OCI-LY3 (cell line): ENCODE measurements around the gene LIX1.

Source experiments
- EZH2phosphoT487 ChIP-seq: fragments of 200-600 bp; shearing (Covaris generic); IDR thresholded peaks from 2 replicates; pipeline ENCODE4 v1.6.1; 2018; ENCODE audit warnings: antibody characterized with exemption, mixed run types, low read depth
- TF ChIP-seq, protein P1 (sequence below): fragments of 200-600, 300-600 bp; sonication (generic); IDR thresholded peaks from 2 replicates; pipeline ENCODE4 v1.5.1; 2014; ENCODE audit warnings: antibody characterized with exemption, low read length, low read depth

DNA sequence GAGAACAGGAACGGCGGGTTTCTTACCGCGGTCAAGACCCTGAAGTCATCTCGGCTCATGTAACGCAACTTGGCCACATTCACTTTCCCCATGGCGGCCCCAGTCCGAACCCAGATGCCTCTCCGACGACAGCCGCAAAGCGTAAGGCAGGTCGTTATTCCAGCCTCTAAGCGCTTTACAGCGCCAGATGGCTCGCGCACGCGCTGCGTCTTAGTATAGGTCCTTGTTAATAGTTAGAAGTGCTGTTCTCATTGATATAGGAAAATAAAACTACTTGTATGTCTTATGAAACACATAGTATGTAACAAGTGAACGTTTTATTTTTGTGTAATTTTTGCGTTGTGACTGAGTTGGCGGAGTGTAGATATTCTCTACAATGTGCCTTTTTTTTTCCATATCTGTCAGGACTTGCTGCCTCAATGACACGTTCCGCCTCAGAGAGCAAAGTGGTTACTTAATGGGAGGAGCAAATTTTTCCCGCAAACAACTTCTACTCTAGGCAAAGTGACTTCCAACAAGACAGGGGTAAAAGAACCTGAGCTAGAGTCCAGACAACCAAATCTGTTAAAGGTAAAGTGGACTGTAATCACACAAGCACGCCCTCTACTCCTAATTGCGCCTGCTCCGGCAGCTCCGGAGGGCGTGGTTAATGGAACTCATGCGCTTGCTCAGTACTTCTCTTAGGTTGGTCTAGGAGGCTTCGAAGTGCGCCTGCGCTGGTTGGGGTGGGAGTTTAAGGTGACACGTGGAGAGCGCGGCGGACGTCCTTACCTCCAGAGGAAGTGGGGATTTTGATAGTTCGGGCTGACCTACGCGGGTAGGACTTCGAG lies 40.9 kb upstream of the LIX1 start, which contains the start of gene RIOK2:
- TF ChIP-seq, protein P1, sequence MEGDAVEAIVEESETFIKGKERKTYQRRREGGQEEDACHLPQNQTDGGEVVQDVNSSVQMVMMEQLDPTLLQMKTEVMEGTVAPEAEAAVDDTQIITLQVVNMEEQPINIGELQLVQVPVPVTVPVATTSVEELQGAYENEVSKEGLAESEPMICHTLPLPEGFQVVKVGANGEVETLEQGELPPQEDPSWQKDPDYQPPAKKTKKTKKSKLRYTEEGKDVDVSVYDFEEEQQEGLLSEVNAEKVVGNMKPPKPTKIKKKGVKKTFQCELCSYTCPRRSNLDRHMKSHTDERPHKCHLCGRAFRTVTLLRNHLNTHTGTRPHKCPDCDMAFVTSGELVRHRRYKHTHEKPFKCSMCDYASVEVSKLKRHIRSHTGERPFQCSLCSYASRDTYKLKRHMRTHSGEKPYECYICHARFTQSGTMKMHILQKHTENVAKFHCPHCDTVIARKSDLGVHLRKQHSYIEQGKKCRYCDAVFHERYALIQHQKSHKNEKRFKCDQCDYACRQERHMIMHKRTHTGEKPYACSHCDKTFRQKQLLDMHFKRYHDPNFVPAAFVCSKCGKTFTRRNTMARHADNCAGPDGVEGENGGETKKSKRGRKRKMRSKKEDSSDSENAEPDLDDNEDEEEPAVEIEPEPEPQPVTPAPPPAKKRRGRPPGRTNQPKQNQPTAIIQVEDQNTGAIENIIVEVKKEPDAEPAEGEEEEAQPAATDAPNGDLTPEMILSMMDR: no peak
- no peak for TF ChIP-seq EZH2phosphoT487
